GM19240 (cell line): ENCODE results near the gene HECW1.

Source experiments
- DNase-seq: peaks from one replicate; pipeline ENCODE4 v3.0.0; 2011; ENCODE audit warnings: low spot score; ENCODE audit not compliant: insufficient read length

The HECW1 gene

GRCh38 chr7:43533801-43534479 lies 421.5 kb downstream of the HECW1 start:
- DNase-seq: no peak

GRCh38 chr7:43535031-43535451 lies 422.6 kb downstream of the HECW1 start:
- DNase-seq: no peak

GRCh38 chr7:43535810-43536585 lies 423.6 kb downstream of the HECW1 start:
- DNase-seq: no peak

- no peak for DNase-seq
Observed at GRCh38 chr7:43536773-43537172, 424.3 kb downstream of the HECW1 start.

- DNase-seq: no peak
Observed at GRCh38 chr7:43537765-43538403, 425.4 kb downstream of the HECW1 start.

GRCh38 chr7:43538404-43538771 lies 425.9 kb downstream of the HECW1 start:
- DNase-seq: no peak

GRCh38 chr7:43540471-43540870 lies 428.0 kb downstream of the HECW1 start:
- DNase-seq: no peak

- DNase-seq: no peak
Observed at GRCh38 chr7:43542716-43543115, 430.3 kb downstream of the HECW1 start.

- DNase-seq: no peak
Observed at GRCh38 chr7:43546231-43546630, 433.8 kb downstream of the HECW1 start.

GRCh38 chr7:43550427-43550826 lies 438.0 kb downstream of the HECW1 start:
- DNase-seq: no peak

GRCh38 chr7:43552122-43552521 lies 439.7 kb downstream of the HECW1 start:
- DNase-seq: no peak

- DNase-seq: no peak
Observed at GRCh38 chr7:43553999-43554398, 441.6 kb downstream of the HECW1 start.

- no peak for DNase-seq
Observed at GRCh38 chr7:43554423-43554822, 442.0 kb downstream of the HECW1 start.

GRCh38 chr7:43557831-43558495 lies 445.5 kb downstream of the HECW1 start:
- DNase-seq: no peak

- DNase-seq: no peak
Observed at GRCh38 chr7:43559171-43559945, 446.9 kb downstream of the HECW1 start.

GRCh38 chr7:43559946-43560335 lies 447.5 kb downstream of the HECW1 start:
- DNase-seq: no peak

GRCh38 chr7:43560742-43561330 lies 448.4 kb downstream of the HECW1 start:
- DNase-seq: no peak

- DNase-seq: no peak
Observed at GRCh38 chr7:43562383-43562782, 449.9 kb downstream of the HECW1 start.

GRCh38 chr7:43565786-43566185 lies 453.3 kb downstream of the HECW1 start:
- DNase-seq: no peak

- DNase-seq: no peak
Observed at GRCh38 chr7:43568529-43568928, 456.1 kb downstream of the HECW1 start.

GRCh38 chr7:43569424-43569823 lies 457.0 kb downstream of the HECW1 start:
- DNase-seq: no peak
